ENCODE results near the gene CDH13. TPM values are rescaled to one million over a fixed set of nuclear protein-coding genes. Genes with fewer than 3 reads are reported as not detected.

CDH13 gene
- total RNA-seq, 1 donor from 2014 or later: 161 TPM

DNA sequence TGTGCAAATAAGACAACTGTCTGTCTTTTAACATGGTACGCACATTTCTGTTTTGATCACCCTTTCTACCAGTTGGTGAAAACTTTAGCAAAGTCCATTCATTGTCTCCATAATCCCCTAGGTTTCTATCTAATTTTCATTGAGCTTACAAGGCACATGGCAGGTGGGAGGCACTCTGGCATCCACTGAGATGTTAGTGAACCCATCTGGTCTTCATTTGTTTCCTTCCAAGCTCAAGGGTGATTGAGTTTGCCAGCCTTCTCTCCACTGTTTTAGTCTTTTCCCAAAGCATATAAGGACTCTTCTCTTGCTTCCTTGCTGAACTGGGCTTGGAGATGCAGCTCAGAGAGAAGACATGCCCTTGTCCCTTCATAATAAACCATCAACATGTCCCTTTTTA, 179.1 kb downstream of the CDH13 start:
- intact Hi-C loops (cut with micrococcal nuclease): no loop called here
- TF ChIP-seq, protein P1, sequence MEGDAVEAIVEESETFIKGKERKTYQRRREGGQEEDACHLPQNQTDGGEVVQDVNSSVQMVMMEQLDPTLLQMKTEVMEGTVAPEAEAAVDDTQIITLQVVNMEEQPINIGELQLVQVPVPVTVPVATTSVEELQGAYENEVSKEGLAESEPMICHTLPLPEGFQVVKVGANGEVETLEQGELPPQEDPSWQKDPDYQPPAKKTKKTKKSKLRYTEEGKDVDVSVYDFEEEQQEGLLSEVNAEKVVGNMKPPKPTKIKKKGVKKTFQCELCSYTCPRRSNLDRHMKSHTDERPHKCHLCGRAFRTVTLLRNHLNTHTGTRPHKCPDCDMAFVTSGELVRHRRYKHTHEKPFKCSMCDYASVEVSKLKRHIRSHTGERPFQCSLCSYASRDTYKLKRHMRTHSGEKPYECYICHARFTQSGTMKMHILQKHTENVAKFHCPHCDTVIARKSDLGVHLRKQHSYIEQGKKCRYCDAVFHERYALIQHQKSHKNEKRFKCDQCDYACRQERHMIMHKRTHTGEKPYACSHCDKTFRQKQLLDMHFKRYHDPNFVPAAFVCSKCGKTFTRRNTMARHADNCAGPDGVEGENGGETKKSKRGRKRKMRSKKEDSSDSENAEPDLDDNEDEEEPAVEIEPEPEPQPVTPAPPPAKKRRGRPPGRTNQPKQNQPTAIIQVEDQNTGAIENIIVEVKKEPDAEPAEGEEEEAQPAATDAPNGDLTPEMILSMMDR (IDR thresholded peaks at IDR 0.05; ENCODE audit: borderline replicate concordance): no peak
- no peaks in the 10 kb centered on the region for H3K9me3 ChIP-seq (replicated peaks)
- no peak overlapping the region for H3K4me3 ChIP-seq
- H3K27ac ChIP-seq (replicated peaks): no peak overlapping the region
- no peaks in the 10 kb centered on the region for H3K27me3 ChIP-seq (ENCODE audit: low read depth)
- no peak for DNase-seq
- peaks cover 15% of the 10 kb centered on the region for H3K4me1 ChIP-seq
- H3K36me3 ChIP-seq: no peaks in the 10 kb centered on the region

DNA sequence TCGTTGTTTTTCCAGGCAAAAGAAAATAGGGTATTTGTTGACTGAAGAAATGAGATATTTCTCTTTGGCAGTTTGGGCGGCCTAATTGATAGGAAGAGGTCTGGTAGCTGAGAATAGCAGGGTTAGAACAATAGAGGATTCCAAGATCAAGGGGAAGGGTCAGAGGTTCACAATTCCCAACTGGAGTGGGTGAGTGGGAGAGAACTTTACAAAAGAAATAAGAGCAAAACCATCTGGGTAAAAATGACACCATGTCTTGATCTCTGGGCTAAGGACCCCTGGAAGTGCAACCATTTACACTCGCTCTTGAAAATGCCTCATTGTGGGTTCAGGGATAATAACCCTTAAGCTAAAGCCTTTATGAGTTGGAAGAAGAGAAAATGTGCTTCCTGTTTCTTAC, 180.5 kb downstream of the CDH13 start:
- no peaks in the 10 kb centered on the region for H3K36me3 ChIP-seq
- H3K4me1 ChIP-seq: peaks cover 21% of the 10 kb centered on the region
- no peaks in the 10 kb centered on the region for H3K27me3 ChIP-seq (ENCODE audit: low read depth)
- H3K9me3 ChIP-seq (replicated peaks): no peaks in the 10 kb centered on the region
- TF ChIP-seq, protein P1 (IDR thresholded peaks at IDR 0.05; ENCODE audit: borderline replicate concordance): no peak
- DNase-seq: no peak
- intact Hi-C loops (cut with micrococcal nuclease): no loop called here
- H3K27ac ChIP-seq (replicated peaks): no peak overlapping the region
- H3K4me3 ChIP-seq: no peak overlapping the region

DNA sequence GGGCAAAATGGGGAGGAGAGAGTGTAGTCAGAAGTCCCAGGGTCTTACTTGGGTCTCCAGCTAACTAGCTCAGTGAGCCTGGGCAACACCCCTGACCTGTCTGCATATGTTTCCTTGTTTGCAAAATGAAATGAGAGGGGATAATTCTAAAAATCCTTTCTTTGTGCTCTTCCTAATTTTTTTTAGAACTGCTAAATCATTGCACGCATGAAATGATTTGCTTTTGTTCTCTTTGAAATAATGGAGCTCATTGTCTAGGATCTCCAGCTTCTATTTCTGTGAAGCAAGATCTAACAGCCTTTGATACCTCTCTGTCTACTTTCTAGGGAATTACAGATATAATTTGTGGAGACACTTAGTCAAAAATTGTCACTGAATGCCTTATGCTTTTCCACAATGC, 181.3 kb downstream of the CDH13 start:
- Histone ChIP-seq H3K4me1 (peaks cover 21% of the 10 kb centered on the region), H3K27ac (replicated peaks) (no peak overlapping the region), H3K27me3 (ENCODE audit: low read depth) (no peaks in the 10 kb centered on the region), H3K4me3 (no peak overlapping the region), H3K36me3 (no peaks in the 10 kb centered on the region), H3K9me3 (replicated peaks) (no peaks in the 10 kb centered on the region)
- no peak for DNase-seq
- TF ChIP-seq, protein P1 (IDR thresholded peaks at IDR 0.05; ENCODE audit: borderline replicate concordance): no peak
- intact Hi-C loops (cut with micrococcal nuclease): no loop called here

DNA sequence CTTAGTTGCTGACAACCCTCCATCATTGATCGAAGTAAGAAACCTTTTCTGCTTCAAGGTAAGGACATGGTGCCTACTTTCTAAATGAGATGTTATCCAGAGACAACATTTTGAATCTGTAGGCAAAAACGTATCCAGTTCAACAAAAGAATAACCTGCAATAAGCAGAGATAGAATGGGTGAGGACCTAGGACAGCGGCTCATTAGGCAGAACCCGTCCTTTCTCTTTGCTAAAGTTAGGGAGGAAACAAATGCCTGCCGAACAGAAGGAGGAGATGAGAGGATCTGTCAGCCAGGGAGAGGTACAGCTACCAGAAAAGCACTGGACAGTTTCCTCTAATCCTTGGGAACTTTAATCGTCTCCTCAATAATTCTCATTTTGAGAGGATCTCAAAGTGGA, 183.3 kb downstream of the CDH13 start:
- Histone ChIP-seq H3K27ac (replicated peaks) (no peak overlapping the region), H3K27me3 (ENCODE audit: low read depth) (no peaks in the 10 kb centered on the region), H3K9me3 (replicated peaks) (no peaks in the 10 kb centered on the region), H3K36me3 (no peaks in the 10 kb centered on the region), H3K4me3 (no peak overlapping the region), H3K4me1 (peaks cover 21% of the 10 kb centered on the region)
- intact Hi-C loops (cut with micrococcal nuclease): no loop called here
- TF ChIP-seq, protein P1 (IDR thresholded peaks at IDR 0.05; ENCODE audit: borderline replicate concordance): no peak
- no peak for DNase-seq

DNA sequence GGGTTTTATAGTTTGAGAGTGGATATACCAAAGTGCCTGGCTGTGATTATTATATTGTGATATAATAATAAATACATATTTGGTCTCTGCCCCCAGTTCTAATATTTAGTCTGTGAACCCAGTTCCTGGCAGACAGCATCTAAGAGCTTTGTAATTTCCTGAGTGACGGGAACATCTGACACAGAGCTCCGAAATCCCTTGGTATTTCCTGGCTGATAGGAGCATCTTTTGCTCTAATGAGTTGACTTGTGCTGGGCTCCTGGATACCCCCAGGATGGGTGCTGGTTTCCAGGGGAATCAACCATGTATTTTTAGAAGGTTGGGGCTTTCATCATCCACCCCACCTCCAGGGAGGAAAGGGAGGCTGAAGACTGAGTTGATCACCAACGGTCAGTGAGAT, 187.3 kb downstream of the CDH13 start:
- H3K4me1 ChIP-seq: peaks cover 12% of the 10 kb centered on the region
- intact Hi-C loops (cut with micrococcal nuclease): no loop called here
- TF ChIP-seq, protein P1 (IDR thresholded peaks at IDR 0.05; ENCODE audit: borderline replicate concordance): no peak
- no peaks in the 10 kb centered on the region for H3K27me3 ChIP-seq (ENCODE audit: low read depth)
- no peak overlapping the region for H3K4me3 ChIP-seq
- no peak overlapping the region for H3K27ac ChIP-seq (replicated peaks)
- no peaks in the 10 kb centered on the region for H3K9me3 ChIP-seq (replicated peaks)
- no peak for DNase-seq
- H3K36me3 ChIP-seq: no peaks in the 10 kb centered on the region

DNA sequence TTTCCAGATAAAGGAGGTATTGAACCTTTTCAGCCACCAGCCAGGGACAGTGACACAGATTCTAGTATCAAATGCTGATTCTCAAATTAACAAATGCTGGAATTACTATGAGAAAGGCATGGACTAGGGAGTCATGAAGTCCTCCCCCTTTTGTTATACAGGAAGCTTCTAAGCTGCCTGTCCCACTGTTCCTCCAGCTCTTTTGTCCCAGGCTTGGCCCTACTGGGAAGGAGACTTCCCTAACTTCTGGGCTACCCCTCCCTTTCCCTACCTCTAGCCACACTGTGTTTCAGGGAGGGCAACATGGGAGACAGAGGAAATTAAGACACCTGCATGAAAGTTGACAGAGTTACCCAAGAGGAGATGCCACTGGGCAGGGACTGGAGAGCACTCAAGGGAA, 192.5 kb downstream of the CDH13 start:
- Histone ChIP-seq H3K9me3 (replicated peaks) (peaks cover 4% of the 10 kb centered on the region), H3K4me1 (peaks cover 9% of the 10 kb centered on the region), H3K36me3 (no peaks in the 10 kb centered on the region), H3K27ac (replicated peaks) (no peak overlapping the region), H3K27me3 (ENCODE audit: low read depth) (no peaks in the 10 kb centered on the region), H3K4me3 (no peak overlapping the region)
- intact Hi-C loops (cut with micrococcal nuclease): no loop called here
- TF ChIP-seq, protein P1 (IDR thresholded peaks at IDR 0.05; ENCODE audit: borderline replicate concordance): no peak
- DNase-seq: no peak

Measured in left ventricle myocardium inferior (tissue), 1 donor.